Trophoblast cell (in vitro differentiated cells and primary cell): ENCODE measurements around the gene SLC28A3.
A peak's percentile ranks its signal among the peaks of the same experiment; 100 is the strongest.

Experiments used
- DNase-seq, 2 donors: peaks; one replicate each; pipeline ENCODE4 v3.0.0-alpha.2; 2016
- H2AFZ ChIP-seq: 2 replicates; pipeline ENCODE4 v1.6.1; 2013; ENCODE audit warnings: low read length, moderate library complexity, mild to moderate bottlenecking; ENCODE audit not compliant: insufficient read depth, poor library complexity
- H2AK5ac ChIP-seq: 2 replicates; pipeline ENCODE4 v1.6.1; 2013; ENCODE audit warnings: mild to moderate bottlenecking, low read length
- H2BK120ac ChIP-seq: 2 replicates; pipeline ENCODE4 v1.6.1; 2013; ENCODE audit warnings: low read length, mild to moderate bottlenecking, moderate library complexity; ENCODE audit not compliant: insufficient read depth, poor library complexity
- H2BK12ac ChIP-seq: 2 replicates; pipeline ENCODE4 v1.6.1; 2013; ENCODE audit warnings: mild to moderate bottlenecking, low read length, moderate library complexity
- H2BK5ac ChIP-seq: 2 replicates; pipeline ENCODE4 v1.6.1; 2013; ENCODE audit warnings: low read length, low read depth, moderate library complexity, mild to moderate bottlenecking; ENCODE audit not compliant: poor library complexity
- H3K14ac ChIP-seq: 2 replicates; pipeline ENCODE4 v1.6.1; 2013; ENCODE audit warnings: mild to moderate bottlenecking, low read length
- H3K18ac ChIP-seq: 2 replicates; pipeline ENCODE4 v1.6.1; 2013; ENCODE audit warnings: mild to moderate bottlenecking, low read length
- H3K23ac ChIP-seq: 2 replicates; pipeline ENCODE4 v1.6.1; 2013; ENCODE audit warnings: low read length
- H3K27ac ChIP-seq: 2 replicates; pipeline ENCODE4 v1.5.1; 2013; ENCODE audit warnings: low read depth, mild to moderate bottlenecking, inconsistent platforms, low read length, moderate library complexity
- H3K27me3 ChIP-seq: 2 replicates; pipeline ENCODE4 v1.6.1; 2013; ENCODE audit warnings: inconsistent platforms, mild to moderate bottlenecking, low read length, moderate library complexity; ENCODE audit not compliant: insufficient read depth
- H3K36me3 ChIP-seq, 2 experiments: 1 replicate in 1 of 2; 2 replicates in 1 of 2; pipeline ENCODE4 v1.6.1; 2013; ENCODE audit warnings: low read length in 2 of 2, mild to moderate bottlenecking in 2 of 2, moderate library complexity in 1 of 2; ENCODE audit not compliant: insufficient read depth in 2 of 2, control insufficient read depth in 1 of 2
- H3K4ac ChIP-seq: 2 replicates; pipeline ENCODE4 v1.6.1; 2013; ENCODE audit warnings: low read depth, mild to moderate bottlenecking, low read length, moderate library complexity
- H3K4me1 ChIP-seq, 2 experiments: 1 replicate in 1 of 2; 2 replicates in 1 of 2; pipeline ENCODE4 v1.6.1; 2013; ENCODE audit warnings: low read length in 2 of 2, mild to moderate bottlenecking in 2 of 2, moderate library complexity in 1 of 2; ENCODE audit not compliant: insufficient read depth in 2 of 2, control insufficient read depth in 1 of 2
- H3K4me2 ChIP-seq: 2 replicates; pipeline ENCODE4 v1.6.1; 2013; ENCODE audit warnings: inconsistent platforms, mild to moderate bottlenecking, low read length, moderate library complexity
- H3K4me3 ChIP-seq: 2 replicates; pipeline ENCODE4 v1.5.1; 2013; ENCODE audit warnings: mild to moderate bottlenecking, low read depth, low read length, inconsistent platforms
- H3K79me1 ChIP-seq: one replicate; pipeline ENCODE4 v1.6.1; 2013; ENCODE audit warnings: low read length
- H3K79me2 ChIP-seq: 2 replicates; pipeline ENCODE4 v1.6.1; 2013; ENCODE audit warnings: low read length, mild to moderate bottlenecking; ENCODE audit not compliant: control insufficient read depth, insufficient read depth, poor library complexity
- H3K9ac ChIP-seq: 2 replicates; pipeline ENCODE4 v1.6.1; 2013; ENCODE audit warnings: mild to moderate bottlenecking, low read length
- H3K9me3 ChIP-seq: 2 replicates; pipeline ENCODE4 v1.6.1; 2013; ENCODE audit warnings: low read depth, mild to moderate bottlenecking, control low read depth, inconsistent platforms, low read length; ENCODE audit not compliant: insufficient read depth
- H4K12ac ChIP-seq: 2 replicates; pipeline ENCODE4 v1.6.1; 2013; ENCODE audit warnings: low read depth, mild to moderate bottlenecking, low read length, moderate library complexity
- H4K8ac ChIP-seq: 2 replicates; pipeline ENCODE4 v1.6.1; 2013; ENCODE audit warnings: low read depth, mild to moderate bottlenecking, low read length, moderate library complexity
- H4K91ac ChIP-seq: one replicate; pipeline ENCODE4 v1.6.1; 2013; ENCODE audit warnings: low read depth, mild to moderate bottlenecking, low read length, moderate library complexity
- WGBS: extraction: QIAGEN DNeasy Blood & Tissue Kit; methylation state at CpG from one replicate; pipeline ENCODE4 v1.1.7; 2013; ENCODE audit warnings: missing lambda C conversion rate; ENCODE audit not compliant: insufficient read length, insufficient coverage; ENCODE audit errors: extremely low coverage; 5-methylcytosine and 5-hydroxymethylcytosine counted together

Gene SLC28A3

GRCh38 chr9:84294241-84294950 is 46.2 kb downstream of the SLC28A3 start:
- no peak overlapping the region for H2BK5ac ChIP-seq
- H3K18ac ChIP-seq, result no peak overlapping the region
- no peaks in the 10 kb centered on the region for H3K79me1 ChIP-seq
- H3K4me2 ChIP-seq, result no peak overlapping the region
- no peak overlapping the region for H3K9ac ChIP-seq
- H2AK5ac ChIP-seq, result no peak overlapping the region
- no peak overlapping the region for H3K4me3 ChIP-seq
- no peaks in the 10 kb centered on the region for H3K9me3 ChIP-seq
- no peak overlapping the region for H2BK12ac ChIP-seq
- H3K4me1 ChIP-seq, result no peaks in the 10 kb centered on the region
- no peaks in the 10 kb centered on the region for H3K27me3 ChIP-seq
- H3K4ac ChIP-seq, result no peak overlapping the region
- H2BK120ac ChIP-seq, result no peak overlapping the region
- H3K23ac ChIP-seq, result no peak overlapping the region
- H4K8ac ChIP-seq, result no peak overlapping the region
- H3K27ac ChIP-seq, result no peak overlapping the region
- H4K12ac ChIP-seq, result no peak overlapping the region
- no peak overlapping the region for H4K91ac ChIP-seq
- H3K79me2 ChIP-seq, result no peaks in the 10 kb centered on the region
- no peak overlapping the region for H3K14ac ChIP-seq
- H3K36me3 ChIP-seq, result no peaks in the 10 kb centered on the region
- peak; percentile 56 to 73 for DNase-seq
- WGBS, result no CpG with 5 or more reads among the region's 5 CpGs
- no peak overlapping the region for H2AFZ ChIP-seq

GRCh38 chr9:84293001-84293798 is 47.4 kb downstream of the SLC28A3 start:
- Histone ChIP-seq H4K12ac (no peak overlapping the region), H3K27ac (no peak overlapping the region), H3K79me1 (no peaks in the 10 kb centered on the region), H4K91ac (no peak overlapping the region), H3K4ac (no peak overlapping the region), H3K9ac (no peak overlapping the region), H3K4me1 (no peaks in the 10 kb centered on the region), H2AK5ac (no peak overlapping the region), H2AFZ (no peak overlapping the region), H3K23ac (no peak overlapping the region), H3K14ac (no peak overlapping the region), H3K36me3 (no peaks in the 10 kb centered on the region), H3K4me3 (no peak overlapping the region), H3K9me3 (no peaks in the 10 kb centered on the region), H3K4me2 (no peak overlapping the region), H3K79me2 (no peaks in the 10 kb centered on the region), H2BK12ac (no peak overlapping the region), H4K8ac (no peak overlapping the region), H2BK5ac (no peak overlapping the region), H3K27me3 (no peaks in the 10 kb centered on the region), H3K18ac (no peak overlapping the region), H2BK120ac (no peak overlapping the region)
- WGBS, result no CpG with 5 or more reads among the region's 4 CpGs
- peak in 1 of 2 donors; percentile 2 for DNase-seq

- Histone ChIP-seq H4K91ac (no peak overlapping the region), H3K4me2 (no peak overlapping the region), H3K9ac (no peak overlapping the region), H4K8ac (no peak overlapping the region), H3K27ac (no peak overlapping the region), H3K18ac (no peak overlapping the region), H3K4ac (no peak overlapping the region), H3K14ac (no peak overlapping the region), H2AFZ (no peak overlapping the region), H2BK120ac (no peak overlapping the region), H3K4me3 (no peak overlapping the region), H3K79me2 (no peaks in the 10 kb centered on the region), H3K79me1 (no peaks in the 10 kb centered on the region), H3K36me3 (no peaks in the 10 kb centered on the region), H2BK12ac (no peak overlapping the region), H3K4me1 (no peaks in the 10 kb centered on the region), H4K12ac (no peak overlapping the region), H3K23ac (no peak overlapping the region), H3K9me3 (no peaks in the 10 kb centered on the region), H2AK5ac (no peak overlapping the region), H3K27me3 (no peaks in the 10 kb centered on the region), H2BK5ac (no peak overlapping the region)
- no peak for DNase-seq
- WGBS, result no CpG with 5 or more reads among the region's 2 CpGs
Measured at GRCh38 chr9:84285381-84285780, 55.2 kb downstream of the SLC28A3 start.

- Histone ChIP-seq H2BK12ac (no peak overlapping the region), H3K9ac (no peak overlapping the region), H3K18ac (no peak overlapping the region), H4K12ac (no peak overlapping the region), H2AFZ (no peak overlapping the region), H3K79me1 (no peaks in the 10 kb centered on the region), H2BK120ac (no peak overlapping the region), H3K9me3 (no peaks in the 10 kb centered on the region), H4K91ac (no peak overlapping the region), H3K36me3 (no peaks in the 10 kb centered on the region), H3K27ac (no peak overlapping the region), H3K14ac (no peak overlapping the region), H3K4ac (no peak overlapping the region), H2AK5ac (no peak overlapping the region), H3K4me3 (no peak overlapping the region), H3K27me3 (no peaks in the 10 kb centered on the region), H3K79me2 (no peaks in the 10 kb centered on the region), H3K23ac (no peak overlapping the region), H4K8ac (no peak overlapping the region), H3K4me2 (no peak overlapping the region), H3K4me1 (no peaks in the 10 kb centered on the region), H2BK5ac (no peak overlapping the region)
- no CpG with 5 or more reads among the region's 6 CpGs for WGBS
- DNase-seq, result peak in 1 of 2 donors; percentile 66
Measured at GRCh38 chr9:84283946-84284345, 56.6 kb downstream of the SLC28A3 start.
